ENCODE results near the gene NUAK2.
"Not testable (repeated sequence)": the region's sequence is repeated elsewhere in the genome, so short reads cannot be mapped to it uniquely, and the experiment has no call there.

The NUAK2 gene

DNA sequence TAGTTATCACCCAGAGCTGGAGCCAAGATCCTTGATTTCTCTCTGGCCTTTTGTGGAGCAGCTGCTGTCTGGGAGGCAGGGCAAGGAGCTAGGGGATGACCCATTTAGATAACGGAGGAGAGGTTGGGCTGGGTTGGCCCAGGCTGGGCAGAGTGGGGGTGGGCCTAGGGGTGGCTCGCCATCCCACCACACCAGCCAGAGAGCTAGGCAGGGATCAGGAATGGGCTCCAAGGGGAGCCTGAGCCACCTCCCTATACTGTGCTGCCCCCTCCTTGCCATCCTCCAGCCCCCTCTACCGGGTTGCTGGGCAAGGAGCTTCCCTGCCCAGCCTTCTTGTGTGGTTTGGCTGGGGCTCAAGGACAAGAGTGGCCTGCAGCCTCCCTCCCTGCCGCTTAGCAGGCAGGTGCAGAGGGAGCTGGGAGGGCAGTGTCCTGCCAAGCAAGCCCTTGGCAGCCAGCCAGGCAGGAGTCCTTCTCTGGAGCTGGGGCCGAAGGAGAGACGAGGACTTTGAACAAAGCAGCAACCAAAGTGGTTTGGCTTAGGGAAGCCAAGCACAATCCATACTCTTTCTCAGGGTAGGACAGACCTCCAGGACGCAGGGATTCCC is 4.1 kb downstream of the NUAK2 start:
- no peak for DNase-seq

DNA sequence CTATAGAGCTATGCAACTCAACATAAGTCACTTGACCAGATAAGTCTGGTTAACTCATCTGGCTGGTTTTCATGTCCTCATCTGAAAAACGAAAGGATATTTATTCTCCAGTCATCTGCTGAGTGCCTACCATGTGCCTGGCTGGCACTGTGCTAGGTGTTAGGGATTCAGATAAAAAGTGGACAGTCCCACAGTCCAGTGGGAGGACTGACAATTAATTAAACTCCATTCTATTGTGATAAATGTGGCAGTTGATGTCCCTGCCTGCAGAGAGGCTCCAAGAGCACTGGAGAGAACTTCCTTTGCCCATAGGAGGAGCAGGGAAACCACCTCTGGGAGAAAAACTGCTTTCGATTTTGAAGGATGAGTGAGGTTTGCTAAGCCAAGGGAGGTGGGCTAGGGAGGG is 5.4 kb downstream of the NUAK2 start:
- DNase-seq = no peak

DNA sequence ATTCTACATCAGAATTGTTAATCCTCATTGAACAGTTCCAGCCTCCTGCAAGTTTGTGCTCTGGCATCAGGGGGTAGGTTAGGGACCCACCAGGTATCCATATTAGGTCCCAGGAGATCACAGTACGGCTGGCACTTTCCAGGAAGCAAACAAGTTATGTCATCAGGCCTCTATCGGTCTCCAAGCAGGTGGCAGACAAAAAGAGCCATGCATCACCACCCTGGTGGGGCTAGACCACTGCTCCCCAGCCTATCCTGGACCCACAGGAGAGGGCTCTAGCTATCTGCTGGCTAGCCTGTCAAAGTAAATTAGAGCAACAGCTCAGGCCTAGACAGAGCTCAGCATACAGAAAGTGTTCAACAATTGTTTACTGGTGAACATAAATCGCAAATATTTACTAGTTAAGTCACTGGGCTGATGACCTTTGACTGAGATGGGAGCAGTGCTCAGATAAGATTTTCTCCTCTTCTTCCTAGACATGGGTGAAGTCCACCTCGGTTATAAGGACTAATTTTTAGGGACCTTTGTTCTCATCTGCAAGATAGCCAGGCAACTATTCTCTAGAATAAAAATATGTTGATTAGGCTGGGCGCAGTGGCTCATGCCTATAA is 6.4 kb downstream of the NUAK2 start:
- DNase-seq = no peak

DNA sequence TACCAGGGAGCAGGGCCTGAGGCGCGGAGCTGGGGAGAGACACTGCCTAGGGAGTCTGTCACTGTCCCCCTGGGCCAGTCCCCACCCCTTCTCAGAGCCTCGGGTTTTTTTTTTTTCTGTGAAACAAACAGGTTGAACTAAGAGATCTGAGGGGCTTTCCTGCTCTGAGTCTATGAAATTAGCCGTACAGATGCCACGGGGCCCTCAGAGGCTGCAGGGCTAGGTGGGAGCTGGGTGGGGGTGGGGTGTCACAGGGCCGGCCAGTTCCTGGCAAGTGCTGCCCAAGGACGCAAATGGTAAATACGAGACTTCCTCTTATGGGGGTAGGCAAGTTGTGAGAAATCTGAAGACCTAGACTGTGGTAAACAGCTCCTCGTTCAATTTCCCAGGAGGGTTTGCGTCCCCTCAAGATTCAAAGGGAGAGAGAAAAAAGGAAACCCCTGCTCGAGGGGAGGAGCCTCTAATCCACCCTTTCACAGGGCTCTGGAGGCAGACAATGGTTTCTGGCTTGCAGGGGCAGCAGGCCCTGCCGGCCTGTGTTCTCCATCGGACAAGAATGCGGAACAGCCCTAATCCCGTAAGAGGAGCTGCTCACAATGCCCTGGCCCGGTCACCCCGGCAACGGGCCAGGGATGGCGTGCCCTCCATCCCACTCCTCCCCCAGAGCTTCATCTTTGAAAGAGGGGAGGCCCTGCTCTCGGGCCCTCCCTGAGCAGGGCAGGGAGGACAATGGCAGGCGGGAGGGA is 7.8 kb downstream of the NUAK2 start:
- DNase-seq = no peak

DNA sequence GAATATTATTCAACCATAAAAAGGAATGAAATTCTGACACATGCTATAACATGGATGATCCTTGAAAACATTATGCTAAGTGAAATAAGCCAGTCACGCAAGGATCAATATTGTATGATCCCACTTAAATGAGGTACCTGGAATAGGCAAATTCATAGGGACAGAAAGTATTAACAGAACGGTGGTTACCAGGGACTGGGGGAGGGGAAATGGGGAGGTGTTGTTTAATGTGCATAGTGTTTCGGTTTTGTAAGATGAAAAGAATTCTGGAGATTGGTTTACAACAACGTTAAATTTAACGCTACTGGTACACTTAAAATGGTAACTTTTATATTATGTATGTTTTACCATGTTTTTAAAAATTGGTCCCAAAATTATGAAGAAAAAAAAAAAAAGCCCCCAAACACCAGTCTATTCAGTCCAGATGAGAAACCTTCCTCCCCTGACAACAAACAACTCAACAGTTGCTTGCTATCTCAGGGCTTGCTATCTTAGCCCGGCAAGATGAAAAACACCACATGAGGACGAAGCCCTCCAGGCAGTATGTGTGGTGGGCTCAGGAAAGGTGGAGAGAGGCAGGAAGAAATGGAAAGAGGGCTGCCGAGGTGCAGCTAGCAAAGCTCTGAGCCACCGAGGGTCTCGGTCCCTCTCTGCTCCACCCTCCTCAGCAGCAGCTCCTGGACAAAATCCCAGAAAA is 8.5 kb downstream of the NUAK2 start:
- DNase-seq = no peak

DNA sequence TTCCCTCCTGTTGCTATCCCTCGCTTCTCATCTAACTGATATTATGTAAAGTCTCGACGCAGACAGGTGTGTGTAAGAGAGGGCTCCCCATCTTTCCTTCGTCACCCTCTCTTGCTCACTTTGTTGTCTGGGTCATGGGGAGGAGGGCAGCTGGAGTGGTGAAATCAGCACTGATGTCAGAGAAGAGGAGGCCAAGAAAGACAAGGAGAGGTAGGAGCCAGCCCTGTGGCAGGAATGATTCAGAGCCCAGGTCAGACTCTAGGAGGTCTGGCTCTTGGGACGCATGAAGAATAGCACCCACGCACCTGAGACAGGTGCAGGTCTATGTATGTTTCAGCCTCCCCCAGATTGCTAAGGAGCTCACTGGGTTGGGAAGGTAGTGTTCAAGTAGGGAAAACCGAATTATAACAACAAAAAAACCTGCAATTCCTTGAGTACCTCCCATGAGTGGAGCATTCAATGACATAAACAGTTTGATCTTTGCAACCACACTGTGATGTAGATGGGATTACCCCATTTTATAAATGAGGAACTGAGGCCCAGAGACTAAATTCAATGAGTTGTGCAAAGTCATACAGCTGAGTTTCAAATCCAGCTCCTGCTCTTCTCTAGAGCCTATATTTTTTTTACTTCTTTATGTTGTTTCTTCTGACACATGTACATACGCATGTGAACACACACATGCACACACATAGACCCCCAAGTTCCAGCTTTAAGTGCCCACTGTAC is 10.4 kb downstream of the NUAK2 start:
- no peak for DNase-seq

DNA sequence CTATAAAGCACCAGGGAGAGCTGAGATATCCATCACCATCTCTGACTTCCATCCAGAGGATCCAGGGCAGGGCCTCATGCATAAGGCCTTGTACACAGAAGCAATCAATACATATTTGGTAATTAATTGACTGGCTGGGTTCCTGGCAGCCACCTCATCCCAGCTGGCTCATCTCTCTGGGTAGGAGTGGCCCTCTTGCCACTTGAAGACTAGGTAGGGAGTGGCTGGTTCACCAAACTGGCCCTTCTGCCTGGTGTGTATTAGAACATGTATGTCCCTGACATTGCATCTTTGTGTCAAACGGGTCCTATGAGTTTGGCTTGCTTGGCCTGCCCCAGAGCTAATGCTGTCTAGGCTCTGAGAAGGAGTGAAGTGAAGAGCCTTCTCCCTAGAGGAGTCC is 11.8 kb downstream of the NUAK2 start:
- no peak for DNase-seq

DNA sequence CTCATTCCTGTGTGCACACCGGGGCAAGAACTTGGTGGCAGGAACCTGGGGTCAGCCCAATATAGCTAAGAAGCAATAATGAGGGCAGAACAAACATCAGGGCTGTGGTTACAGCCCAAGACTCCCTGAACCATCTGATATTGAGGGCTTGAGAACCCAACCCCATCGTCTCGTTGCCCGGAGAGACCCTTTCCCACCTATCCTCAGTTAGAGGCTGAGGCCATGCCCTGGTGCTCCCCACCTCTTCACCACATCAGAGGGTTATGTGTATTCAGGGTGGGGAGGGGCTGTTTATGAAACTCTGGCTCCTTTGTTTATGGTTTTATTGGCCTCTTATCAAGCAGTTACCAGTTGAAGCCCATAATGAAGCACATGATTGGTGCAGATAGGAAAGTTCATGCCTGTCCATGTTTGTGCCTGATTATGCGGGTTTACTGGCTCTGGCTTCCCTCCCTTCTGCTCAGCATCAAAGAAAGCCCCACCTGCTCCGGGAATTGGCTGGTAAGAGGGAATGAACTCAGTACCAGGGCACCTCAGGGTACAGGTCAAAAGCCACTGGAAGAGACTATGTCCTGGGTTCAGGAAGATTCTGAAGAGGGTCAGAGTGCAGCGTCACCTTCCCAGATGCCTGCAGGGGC is 14.5 kb downstream of the NUAK2 start:
- DNase-seq = no peak

DNA sequence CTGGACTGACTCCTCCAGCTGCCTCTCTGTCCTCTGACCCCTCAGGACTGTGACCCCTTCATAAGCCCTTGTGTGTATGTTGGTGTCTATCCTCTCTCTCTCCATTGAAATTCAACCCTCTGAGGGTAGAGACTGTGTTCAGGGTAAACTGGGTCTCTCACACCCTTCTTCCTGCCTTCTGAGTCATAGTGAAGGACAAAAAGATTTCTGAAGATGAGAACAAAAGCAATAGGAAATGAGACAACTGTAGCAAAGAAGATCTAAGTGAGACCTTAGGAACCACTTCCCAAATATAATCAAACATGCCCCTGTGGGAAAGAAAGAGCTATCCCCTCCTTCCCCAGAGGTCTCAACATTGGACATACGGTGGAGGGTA is 16.9 kb downstream of the NUAK2 start:
- DNase-seq = no peak

DNA sequence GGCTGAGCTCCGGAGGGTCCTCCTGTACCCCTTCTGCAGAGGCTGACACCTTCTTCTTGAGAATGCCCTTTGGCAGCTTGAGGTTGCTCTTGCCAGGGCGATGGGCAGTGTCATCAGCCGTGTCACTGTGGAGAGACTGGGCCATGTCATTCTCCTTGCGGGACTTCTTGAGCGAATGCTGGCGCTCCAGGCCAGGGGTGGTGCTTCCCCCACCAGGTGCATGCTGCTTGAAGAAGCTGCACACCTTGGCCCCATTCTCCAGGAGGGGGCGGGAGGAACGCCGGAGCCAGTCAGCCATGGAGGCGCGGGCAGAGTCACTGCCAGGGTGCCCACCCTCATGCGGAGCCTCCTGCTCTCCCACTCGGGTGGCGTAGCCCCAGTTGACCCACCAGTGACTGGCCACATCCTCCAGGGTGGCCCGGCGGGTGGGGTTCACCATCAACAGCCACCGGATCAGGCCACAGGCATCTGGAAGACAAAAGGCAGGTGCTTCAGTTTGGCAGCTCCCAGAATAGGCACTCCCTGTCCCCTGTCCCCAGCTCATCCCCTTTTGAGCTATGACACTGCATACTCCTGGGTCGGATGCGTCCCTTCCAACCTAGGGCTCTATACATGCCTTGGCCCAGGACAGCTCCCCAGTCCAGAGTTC is 17.4 kb downstream of the NUAK2 start:
- no peak for DNase-seq

DNA sequence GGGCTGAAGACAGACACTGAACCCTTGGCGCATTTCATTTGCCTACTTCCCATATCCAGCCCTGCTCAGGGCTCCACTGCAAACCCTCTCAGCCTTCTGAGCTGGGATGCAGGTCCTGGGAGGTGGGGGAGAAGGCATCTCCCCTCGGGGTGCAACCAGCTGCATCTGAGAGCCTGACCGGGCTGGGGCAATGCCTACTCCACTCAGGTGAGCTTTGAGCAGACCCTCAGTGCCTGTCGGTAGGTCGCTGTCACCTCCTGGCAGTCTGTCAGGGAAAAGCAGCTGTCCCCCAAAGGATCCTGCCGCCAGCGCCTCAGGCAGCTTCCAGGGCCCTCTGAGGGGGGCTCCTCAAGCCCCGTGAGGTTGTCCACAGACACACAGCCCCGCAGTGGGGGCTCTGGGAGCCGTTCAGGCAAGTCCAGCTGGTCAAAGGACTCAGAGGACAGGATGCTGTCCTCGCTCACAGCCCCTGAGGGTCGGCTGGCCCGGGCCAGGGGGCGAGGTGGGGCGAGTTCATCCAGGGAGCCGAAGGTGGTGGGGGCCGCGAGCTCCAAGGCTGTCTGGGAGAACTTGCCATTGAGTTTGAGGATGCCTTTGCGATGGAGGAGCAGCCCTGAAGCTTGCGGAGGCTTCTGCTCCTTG is 18.2 kb downstream of the NUAK2 start:
- DNase-seq = no peak

DNA sequence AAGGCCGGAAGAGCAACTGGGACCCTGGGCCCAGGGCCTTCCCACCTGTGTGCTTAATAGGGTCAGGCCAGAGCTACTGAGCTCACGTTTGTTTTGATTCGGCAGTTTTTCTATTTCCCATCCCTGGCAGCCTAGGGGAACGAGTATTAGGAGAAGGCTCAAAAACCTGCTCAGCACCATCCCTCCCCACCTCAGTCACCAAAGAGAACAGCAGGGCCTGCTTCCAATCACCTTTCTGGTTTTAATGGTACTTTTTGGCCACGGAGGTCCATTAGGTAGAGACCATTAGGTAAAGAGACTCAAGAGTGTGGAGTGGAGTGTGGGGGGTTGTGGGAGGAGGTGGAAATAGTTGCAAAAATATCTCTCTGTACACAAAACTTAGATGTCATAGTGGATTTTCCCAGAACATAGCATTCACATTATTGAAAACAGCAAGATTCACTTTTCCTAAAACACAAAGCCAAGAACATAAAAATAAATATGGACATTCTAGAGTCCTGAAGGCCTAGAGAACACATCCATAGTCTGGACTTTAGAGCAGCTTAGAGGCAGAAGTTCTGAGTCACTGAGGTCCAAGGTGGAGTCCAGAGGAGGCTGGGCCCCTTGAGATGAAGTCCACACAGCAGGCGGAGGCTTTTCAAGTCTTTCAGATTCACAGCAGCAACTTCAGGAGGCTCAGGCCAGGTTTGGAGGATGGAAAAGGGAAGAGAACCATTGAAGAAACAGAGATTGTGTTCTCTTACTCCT is 19.5 kb downstream of the NUAK2 start:
- DNase-seq = no peak

DNA sequence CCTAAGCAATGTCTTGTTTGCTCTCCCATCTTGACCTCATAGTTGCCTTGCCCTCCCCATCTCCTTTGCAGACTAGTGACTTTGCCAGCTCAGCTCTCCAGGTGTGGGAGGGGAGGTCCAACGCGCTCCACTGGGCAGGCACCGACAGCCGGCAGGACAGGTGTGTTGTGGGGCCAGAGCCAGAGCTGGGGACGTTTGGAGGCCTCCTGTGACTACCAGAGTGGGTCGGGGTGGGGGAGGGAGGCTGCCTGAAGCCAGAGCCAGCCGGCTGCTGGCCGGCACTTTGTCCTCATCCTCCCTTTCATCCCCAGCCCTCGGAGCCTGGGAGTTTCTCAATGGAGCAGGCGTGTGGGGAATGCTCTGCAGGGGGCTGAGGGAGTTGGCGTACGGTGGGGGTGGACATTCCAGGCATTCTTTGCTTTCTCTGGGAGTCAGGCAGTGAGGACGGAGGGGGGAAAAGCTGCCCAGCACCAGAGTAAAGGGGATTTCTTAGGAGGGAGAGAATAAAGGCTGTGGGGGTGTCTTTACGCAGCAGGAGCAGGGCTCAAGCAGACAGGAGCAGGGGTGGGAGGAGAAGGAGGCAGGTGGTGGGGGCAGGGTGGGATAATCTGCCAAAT is 20.2 kb downstream of the NUAK2 start:
- no peak for DNase-seq

DNA sequence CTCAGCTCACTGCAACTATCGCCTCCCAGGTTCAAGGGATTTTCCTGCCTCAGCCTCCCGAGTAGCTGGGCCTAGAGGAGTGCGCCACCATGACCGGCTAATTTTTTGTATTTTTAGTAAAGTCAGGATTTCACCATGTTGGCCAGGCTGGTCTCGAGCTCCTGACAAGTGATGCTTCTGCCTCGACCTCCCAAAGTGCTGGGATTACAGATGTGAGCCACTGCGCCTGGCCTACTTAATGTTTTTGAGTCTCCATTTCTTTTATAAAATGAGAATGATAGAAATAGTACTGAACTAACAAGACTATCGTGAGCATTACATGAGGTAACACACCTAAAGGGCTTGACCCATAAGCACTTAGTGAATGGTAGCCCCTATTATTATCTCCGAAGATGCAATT is 21.4 kb downstream of the NUAK2 start:
- no peak for DNase-seq

DNA sequence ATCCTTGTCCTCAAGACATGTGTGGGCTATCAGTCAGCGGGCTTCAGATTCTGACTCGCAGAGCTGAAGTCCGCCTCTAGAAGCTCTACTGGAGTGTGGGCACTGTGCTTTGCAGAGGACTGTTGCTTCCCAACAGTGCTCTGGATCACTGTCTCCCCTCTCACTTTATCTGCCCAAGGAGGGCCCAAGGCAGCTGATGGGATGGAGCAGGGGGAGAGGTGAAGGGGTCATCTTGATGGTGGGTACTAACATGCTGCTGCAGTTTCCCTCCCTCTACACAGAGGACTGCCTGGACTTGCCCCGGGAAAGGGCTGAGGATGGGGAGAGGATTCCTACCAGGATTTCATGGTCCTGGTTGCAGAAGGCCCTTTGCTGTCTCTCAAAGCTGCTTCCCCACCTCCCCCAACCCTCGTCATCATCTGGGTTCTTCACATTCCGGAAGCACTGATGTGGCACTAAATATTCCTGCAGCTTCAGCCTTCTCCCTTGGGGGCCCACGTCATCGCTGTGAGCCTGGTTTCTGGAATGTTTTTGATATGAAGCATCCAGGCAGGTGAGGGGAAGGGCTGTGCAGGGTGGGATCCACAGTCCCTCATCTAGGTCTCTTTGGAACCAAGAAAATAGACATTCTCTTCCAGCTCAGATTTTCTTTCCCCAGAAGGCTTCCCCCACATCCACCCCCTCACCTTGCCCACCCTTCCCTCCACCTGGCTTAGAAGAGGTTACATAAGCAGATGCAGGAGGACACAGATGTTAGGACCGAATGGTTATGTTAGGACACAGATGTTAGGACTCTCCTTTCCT is 23.2 kb downstream of the NUAK2 start:
- no peak for DNase-seq

DNA sequence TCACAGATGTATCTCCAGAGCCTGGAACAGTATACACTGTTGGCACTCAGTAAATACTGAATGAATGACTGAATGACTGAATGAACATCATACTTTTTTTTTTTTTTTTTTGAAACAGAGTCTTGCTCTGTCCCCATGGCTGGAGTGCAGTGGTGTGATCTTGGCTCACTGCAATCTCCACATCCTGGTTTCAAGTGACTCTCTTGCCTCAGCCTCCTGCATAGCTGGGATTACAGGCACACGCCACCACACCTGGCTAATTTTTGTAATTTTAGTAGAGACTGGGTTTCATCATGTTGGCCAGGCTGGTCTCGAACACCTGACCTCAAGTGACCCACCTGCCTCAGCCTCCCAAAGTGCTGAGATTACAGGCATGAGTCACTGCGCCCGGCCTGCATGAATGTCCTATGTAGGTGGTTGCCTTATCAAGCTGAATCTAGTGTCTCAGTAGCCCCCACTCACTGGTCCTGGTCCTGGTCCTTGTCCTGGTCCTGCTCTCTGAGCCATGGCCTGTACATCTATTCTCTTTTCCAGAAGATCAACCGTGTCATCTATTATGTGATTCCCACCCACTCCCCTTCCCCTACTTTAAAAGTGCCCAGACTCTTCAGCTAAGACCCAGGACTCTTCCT is 23.9 kb downstream of the NUAK2 start:
- DNase-seq = not testable (repeated sequence)

DNA sequence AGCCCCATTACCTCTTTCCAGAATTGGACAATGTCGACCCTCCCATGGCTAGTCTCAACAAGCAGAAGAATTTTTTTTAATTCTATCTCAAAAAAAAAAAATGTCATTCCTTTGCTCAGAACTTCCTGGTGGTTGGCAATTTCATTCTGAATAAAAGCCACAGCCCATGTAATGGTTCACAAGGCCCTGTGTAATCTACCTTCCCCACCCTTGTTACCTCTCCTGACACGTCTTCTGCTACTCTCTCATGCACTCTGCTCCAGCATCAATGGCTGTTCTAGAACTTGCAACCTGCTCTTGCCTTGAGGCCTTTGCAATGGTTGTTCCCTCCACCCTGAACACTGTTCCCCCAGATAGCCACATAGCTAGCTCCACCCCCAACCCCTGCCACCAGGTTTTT is 25.4 kb downstream of the NUAK2 start:
- no peak for DNase-seq

DNA sequence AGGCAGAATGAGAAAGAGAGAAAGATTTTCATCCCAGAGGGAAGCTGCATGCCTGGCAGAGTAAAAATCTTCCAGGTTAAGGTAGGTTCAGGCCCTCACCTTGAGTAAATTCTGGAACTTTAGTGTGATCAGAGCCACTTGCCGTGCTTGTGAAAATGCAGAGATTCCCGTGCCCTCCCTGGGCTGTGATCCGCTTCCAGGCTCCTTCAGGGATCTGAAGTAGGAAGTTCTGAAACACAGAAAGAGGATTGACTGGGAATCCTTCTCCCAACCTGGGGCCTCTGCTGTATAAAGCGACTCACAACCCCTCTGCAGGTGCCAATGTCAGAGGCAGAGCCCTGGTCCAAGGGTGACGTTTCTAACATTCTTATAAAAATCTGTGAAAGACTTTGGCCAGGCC is 26.6 kb downstream of the NUAK2 start:
- DNase-seq = no peak

Data from DMS 273 treated with DMSO at 0.1 percent for 48 hours (cell line).